Liver (tissue), 3 donors: Measurements from ENCODE around the gene LRRFIP1.

ENCODE experiments used
- CTCF ChIP-seq: fragments of 150-350 bp; IDR thresholded peaks from 2 replicates; pipeline ENCODE4 v1.5.1; 2017; ENCODE audit warnings: improper control_type of control experiment, low read depth, low read length; ENCODE audit not compliant: missing input control
- GABPA ChIP-seq, 2 donors: IDR thresholded peaks in 1 of 2; conservative IDR thresholded peaks in 1 of 2; 2 replicates each; pipeline ENCODE4 v1.6.1; 2016; ENCODE audit warnings: antibody characterized with exemption in 2 of 2, mild to moderate bottlenecking in 1 of 2, moderate library complexity in 1 of 2
- REST ChIP-seq: IDR thresholded peaks from 2 replicates; pipeline ENCODE4 v1.6.1; 2016; ENCODE audit warnings: antibody characterized with exemption, mild to moderate bottlenecking
- SP1 ChIP-seq: IDR thresholded peaks from 2 replicates; pipeline ENCODE4 v1.6.1; 2018; ENCODE audit warnings: antibody characterized with exemption, mild to moderate bottlenecking
- TAF1 ChIP-seq: conservative IDR thresholded peaks from 2 replicates; pipeline ENCODE4 v1.6.1; 2016; ENCODE audit warnings: antibody characterized with exemption, mild to moderate bottlenecking
- YY1 ChIP-seq: IDR thresholded peaks from 2 replicates; pipeline ENCODE4 v1.6.1; 2016; ENCODE audit warnings: antibody characterized with exemption, mild to moderate bottlenecking
- donor health status: healthy.
- donor health status: healthy.

GRCh38 chr2:237774811-237775553 is 147.6 kb downstream of the LRRFIP1 start:
- TF ChIP-seq CTCF, result peak; percentile 71
- no peak for TF ChIP-seq REST
- TF ChIP-seq TAF1, result no peak
- TF ChIP-seq YY1, result no peak
- TF ChIP-seq GABPA (IDR thresholded peaks at IDR 0.05 in 1 of 2, conservative IDR thresholded peaks at IDR 0.05 in 1 of 2), result no peak
- peak; percentile 20 for TF ChIP-seq SP1
